Stimulated activated CD8-positive, alpha-beta memory T cell treated with anti-CD3 and anti-CD28 coated beads, Interleukin-4, amount 100 ng/mL, for 24 hours (primary cell): ENCODE data around the gene COX15.
"Not testable (repeated sequence)": the region's sequence is repeated elsewhere in the genome, so short reads cannot be mapped to it uniquely, and the experiment has no call there.

Experiments used
- DNase-seq: peaks from one replicate; pipeline ENCODE4 v3.0.0-alpha.2; 2020; ENCODE audit warnings: low read depth

Gene COX15

GRCh38 chr10:99740933-99741559 lies 9.1 kb upstream of the COX15 start:
- no peak for DNase-seq

GRCh38 chr10:99740260-99740659 lies 8.3 kb upstream of the COX15 start:
- DNase-seq: no peak

GRCh38 chr10:99734111-99734510 lies 2.2 kb upstream of the COX15 start:
- not testable (repeated sequence) for DNase-seq

- DNase-seq: no peak
Observed at GRCh38 chr10:99733366-99733765, 1.4 kb upstream of the COX15 start.

- no peak for DNase-seq
Observed at GRCh38 chr10:99731306-99732032, 458 bp downstream of the COX15 start.

- no peak for DNase-seq
Observed at GRCh38 chr10:99730026-99730425, 1.9 kb downstream of the COX15 start.

GRCh38 chr10:99720387-99720786 lies 11.5 kb downstream of the COX15 start:
- DNase-seq: no peak

- DNase-seq: no peak
Observed at GRCh38 chr10:99714446-99714845, 17.5 kb downstream of the COX15 start.

- no peak for DNase-seq
Observed at GRCh38 chr10:99711129-99711719, 20.7 kb downstream of the COX15 start.

- DNase-seq: no peak
Observed at GRCh38 chr10:99709480-99710229, 22.3 kb downstream of the COX15 start.

GRCh38 chr10:99708428-99709012 lies 23.4 kb downstream of the COX15 start:
- DNase-seq: no peak

GRCh38 chr10:99700649-99701048 lies 31.3 kb downstream of the COX15 start:
- DNase-seq: no peak

- no peak for DNase-seq
Observed at GRCh38 chr10:99698504-99699080, 33.3 kb downstream of the COX15 start.

GRCh38 chr10:99695761-99696160 lies 36.2 kb downstream of the COX15 start:
- no peak for DNase-seq

- DNase-seq: no peak
Observed at GRCh38 chr10:99693933-99694583, 37.9 kb downstream of the COX15 start.

- no peak for DNase-seq
Observed at GRCh38 chr10:99689461-99689860, 42.5 kb downstream of the COX15 start.

GRCh38 chr10:99685597-99685967 lies 46.3 kb downstream of the COX15 start:
- no peak for DNase-seq

- DNase-seq: no peak
Observed at GRCh38 chr10:99682752-99683151, 49.2 kb downstream of the COX15 start.
